Body of pancreas (tissue), 4 donors: Measurements from ENCODE around the gene FA2H. TPM values are rescaled to one million over a fixed set of nuclear protein-coding genes. Genes with fewer than 3 reads are reported as not detected.

Experiments used
- ATAC-seq: fragments of 150-250 bp; one replicate; pipeline ENCODE4 v1.9.1; 2016
- DNase-seq, 4 donors: peaks; one replicate each; pipeline ENCODE4 v3.0.0-alpha.2; 2019
- H3K27ac ChIP-seq, 4 donors: fragments of 200-600 bp; sonication (generic); 1 replicate in 3 of 4; 2 replicates in 1 of 4; pipeline versions ENCODE4 v1.5.1 to v1.6.1; 2016 to 2019; ENCODE audit warnings: mild to moderate bottlenecking in 1 of 4, mixed read lengths in 1 of 4, moderate library complexity in 1 of 4
- H3K27me3 ChIP-seq, 2 donors: fragments of 200-600 bp; sonication (generic); one replicate each; pipeline ENCODE4 v1.6.0; 2016; ENCODE audit warnings: mild to moderate bottlenecking in 1 of 2
- H3K36me3 ChIP-seq, 2 donors: fragments of 200-600 bp; sonication (generic); replicated peaks in 1 of 2; 2 replicates each; pipeline ENCODE4 v1.5.1; 2016; ENCODE audit warnings: low read depth in 2 of 2; ENCODE audit not compliant: insufficient read depth in 1 of 2
- H3K4me1 ChIP-seq: fragments of 200-600 bp; sonication (generic); one replicate; pipeline ENCODE4 v1.6.0; 2016
- H3K4me3 ChIP-seq, 2 donors: fragments of 200-600 bp; sonication (generic); 1 replicate in 1 of 2; 2 replicates in 1 of 2; pipeline ENCODE4 v1.5.1; 2016 to 2019
- H3K9me3 ChIP-seq, 3 donors: fragments of 200-600 bp; sonication (generic); 1 replicate in 2 of 3; 2 replicates in 1 of 3; pipeline ENCODE4 v1.5.1; 2016
- POLR2A ChIP-seq, 3 donors: fragments of 450-650 bp; IDR thresholded peaks; one replicate each; pipeline ENCODE4 v1.6.1; 2016; ENCODE audit warnings: antibody characterized with exemption in 3 of 3, mild to moderate bottlenecking in 2 of 3
- WGBS, 2 donors: methylation state at CpG; one replicate each; pipeline ENCODE4 v1.1.5; 2017; 5-methylcytosine and 5-hydroxymethylcytosine counted together
- intact Hi-C: fragments of 100-400 bp; cut with DNase I; formaldehyde crosslinking; loops from one replicate; pipeline ENCODE4 v1.15.1; 2023
- total RNA-seq, 2 donors: library from RNA; depleted of rRNA; stranded (reverse); fragments of >200 nt; gene quantifications; one replicate each; pipeline ENCODE4 v1.1.0, GENCODE V29; 2016
- TF ChIP-seq, protein P1 (sequence below), 7 experiments: fragments of 450-650 bp in 4 of 7; fragments of 200-600 bp in 3 of 7; sonication (generic) in 3 of 7; IDR thresholded peaks; one replicate each; pipeline ENCODE4 v1.5.1; 2016 to 2019; ENCODE audit warnings: antibody characterized with exemption in 7 of 7

Gene FA2H
- total RNA-seq, 2 donors from 2014 or later, result 3.3 to 5.4 TPM

DNA sequence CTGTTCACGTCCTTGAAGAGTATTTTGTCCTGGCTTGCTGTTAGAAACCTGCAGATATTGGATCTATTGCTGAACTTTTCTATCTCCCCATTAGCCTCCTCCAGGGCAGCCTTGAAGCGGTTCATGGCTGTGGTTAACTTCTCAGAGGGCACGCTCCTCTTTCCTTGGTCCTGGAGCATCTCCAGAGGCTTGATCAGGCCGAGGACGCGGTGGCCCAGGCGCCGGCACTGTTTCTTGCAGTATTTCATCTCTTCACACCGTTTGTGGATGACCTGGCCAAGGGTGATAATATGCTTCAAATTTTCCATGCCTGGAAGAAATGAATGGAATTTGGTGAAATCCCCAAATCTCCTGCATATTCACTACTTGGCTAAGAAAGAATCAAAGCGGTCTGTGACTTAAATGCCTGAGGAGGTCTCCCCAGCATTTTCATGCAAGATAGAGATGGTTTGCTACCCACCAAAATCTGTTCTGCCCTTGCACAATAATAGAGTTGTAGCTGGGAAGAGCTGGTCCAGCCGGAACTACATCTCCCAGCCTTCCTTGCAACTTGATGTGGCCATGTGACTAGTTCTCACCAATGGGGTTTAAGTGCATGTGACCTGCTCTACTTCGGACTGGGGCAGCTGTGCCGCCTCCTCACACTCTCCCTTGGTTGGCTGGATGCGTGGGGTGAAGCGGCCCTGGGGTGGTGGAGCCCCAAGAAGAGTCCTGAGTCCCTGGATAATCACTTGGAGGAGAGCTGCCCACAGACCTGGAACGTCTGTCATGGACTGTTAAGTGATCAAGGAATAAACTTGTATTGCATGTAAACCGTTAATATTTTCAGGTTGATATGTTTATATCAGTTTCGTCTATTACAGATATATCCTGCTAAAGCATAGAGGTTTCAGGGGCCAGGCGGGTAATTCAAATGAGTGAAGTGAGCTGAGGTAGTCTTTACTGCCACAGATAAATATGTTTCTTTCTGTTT is 78.9 kb downstream of the FA2H start:
- H3K27me3 ChIP-seq, result no peaks in the 10 kb centered on the region
- intact Hi-C loops, result no loop called here
- peaks cover 0 to 7% of the 10 kb centered on the region in 2 donors for H3K36me3 ChIP-seq
- peak overlapping the region in 3 of 4 donors; percentile 34 to 56 (median 39) for H3K27ac ChIP-seq
- no peaks in the 10 kb centered on the region for H3K9me3 ChIP-seq
- no peak overlapping the region for H3K4me3 ChIP-seq
- peak in 2 of 3 donors; percentile 58 to 59 for TF ChIP-seq POLR2A (IDR thresholded peaks at IDR 0.05)
- TF ChIP-seq, protein P1, sequence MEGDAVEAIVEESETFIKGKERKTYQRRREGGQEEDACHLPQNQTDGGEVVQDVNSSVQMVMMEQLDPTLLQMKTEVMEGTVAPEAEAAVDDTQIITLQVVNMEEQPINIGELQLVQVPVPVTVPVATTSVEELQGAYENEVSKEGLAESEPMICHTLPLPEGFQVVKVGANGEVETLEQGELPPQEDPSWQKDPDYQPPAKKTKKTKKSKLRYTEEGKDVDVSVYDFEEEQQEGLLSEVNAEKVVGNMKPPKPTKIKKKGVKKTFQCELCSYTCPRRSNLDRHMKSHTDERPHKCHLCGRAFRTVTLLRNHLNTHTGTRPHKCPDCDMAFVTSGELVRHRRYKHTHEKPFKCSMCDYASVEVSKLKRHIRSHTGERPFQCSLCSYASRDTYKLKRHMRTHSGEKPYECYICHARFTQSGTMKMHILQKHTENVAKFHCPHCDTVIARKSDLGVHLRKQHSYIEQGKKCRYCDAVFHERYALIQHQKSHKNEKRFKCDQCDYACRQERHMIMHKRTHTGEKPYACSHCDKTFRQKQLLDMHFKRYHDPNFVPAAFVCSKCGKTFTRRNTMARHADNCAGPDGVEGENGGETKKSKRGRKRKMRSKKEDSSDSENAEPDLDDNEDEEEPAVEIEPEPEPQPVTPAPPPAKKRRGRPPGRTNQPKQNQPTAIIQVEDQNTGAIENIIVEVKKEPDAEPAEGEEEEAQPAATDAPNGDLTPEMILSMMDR (IDR thresholded peaks at IDR 0.05), result no peak
- 45 to 46% methylated on average over 14 to 19 of the region's 19 CpGs for WGBS, 2 donors
- DNase-seq (peak; percentile 81 to 93 (median 87)), ATAC-seq (peak; percentile 92)
- peaks cover 24% of the 10 kb centered on the region for H3K4me1 ChIP-seq

DNA sequence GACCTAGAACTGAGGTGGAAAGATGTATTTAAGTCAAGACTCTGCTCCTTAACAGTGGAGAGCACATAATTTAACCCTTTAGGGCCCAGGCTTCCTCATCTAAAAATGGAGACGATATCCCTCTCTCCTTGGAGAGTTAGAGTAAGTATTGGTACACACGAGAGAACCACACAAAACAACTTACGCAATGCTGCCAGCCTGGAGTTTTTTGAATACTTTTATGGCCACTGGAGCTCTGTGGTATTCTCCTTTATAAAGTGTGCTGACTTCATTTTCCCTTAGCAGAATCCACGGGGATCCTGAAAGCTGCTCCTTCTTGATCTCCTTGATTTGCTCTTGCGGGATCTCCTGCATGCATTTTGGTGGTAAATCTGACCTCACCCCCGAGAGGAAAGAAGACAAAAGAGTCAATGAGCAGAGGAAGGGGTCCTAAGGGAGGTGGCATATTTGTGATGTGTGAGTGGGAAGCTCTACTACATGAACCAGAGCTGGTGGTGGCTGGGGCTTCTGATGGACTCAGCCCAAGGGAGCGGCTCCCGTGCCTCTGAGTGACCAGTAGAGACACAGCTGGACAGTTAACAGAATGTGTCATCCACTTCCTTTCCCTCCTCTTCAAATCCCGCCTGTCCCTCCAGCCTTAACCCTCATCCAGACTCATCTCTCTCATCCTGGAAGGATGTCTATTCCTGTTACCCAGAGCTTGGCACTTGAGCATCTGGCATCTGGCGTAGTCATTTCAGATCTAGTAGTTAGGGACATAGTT is 83.3 kb downstream of the FA2H start:
- no peak overlapping the region for H3K4me3 ChIP-seq
- TF ChIP-seq, protein P1 (IDR thresholded peaks at IDR 0.05), result no peak
- no peak for TF ChIP-seq POLR2A (IDR thresholded peaks at IDR 0.05)
- 83 to 92% methylated on average over 10 of the region's 10 CpGs for WGBS, 2 donors
- H3K4me1 ChIP-seq, result peaks cover 4% of the 10 kb centered on the region
- no peak for DNase-seq
- H3K27me3 ChIP-seq, result no peaks in the 10 kb centered on the region
- no peak for ATAC-seq
- H3K27ac ChIP-seq, result no peak overlapping the region
- intact Hi-C loops, result no loop called here
- H3K9me3 ChIP-seq, result no peaks in the 10 kb centered on the region
- peaks cover 0 to 10% of the 10 kb centered on the region in 2 donors for H3K36me3 ChIP-seq

DNA sequence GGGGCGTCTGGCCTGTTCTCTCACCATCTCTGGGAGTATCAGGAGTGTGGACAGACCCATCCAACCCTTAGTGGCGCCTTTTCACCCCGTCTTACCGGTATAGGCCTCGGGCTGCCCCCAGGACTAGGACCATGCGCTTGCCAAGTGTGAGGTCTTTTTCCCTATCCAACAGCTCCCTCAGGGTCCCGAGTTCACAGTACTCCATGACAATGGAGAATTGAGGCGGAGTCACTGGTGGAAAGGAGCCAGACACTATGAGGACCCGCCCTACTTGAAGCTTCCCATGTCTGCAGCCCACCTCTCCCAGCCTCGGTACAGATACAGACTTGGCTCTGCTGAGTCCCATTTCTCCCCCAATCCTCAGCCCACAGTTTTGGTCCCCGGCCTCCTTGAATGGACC is 92.1 kb downstream of the FA2H start:
- no peak overlapping the region for H3K27ac ChIP-seq
- ATAC-seq, result no peak
- WGBS, 2 donors, result 82 to 84% methylated on average over 8 to 11 of the region's 11 CpGs
- no peaks in the 10 kb centered on the region for H3K4me1 ChIP-seq
- H3K9me3 ChIP-seq, result no peaks in the 10 kb centered on the region
- H3K36me3 ChIP-seq, result peaks cover 0 to 5% of the 10 kb centered on the region in 2 donors
- no peaks in the 10 kb centered on the region for H3K27me3 ChIP-seq
- DNase-seq, result no peak
- TF ChIP-seq, protein P1 (IDR thresholded peaks at IDR 0.05), result no peak
- no peak for TF ChIP-seq POLR2A (IDR thresholded peaks at IDR 0.05)
- no peak overlapping the region for H3K4me3 ChIP-seq
- intact Hi-C loops, result no loop called here

DNA sequence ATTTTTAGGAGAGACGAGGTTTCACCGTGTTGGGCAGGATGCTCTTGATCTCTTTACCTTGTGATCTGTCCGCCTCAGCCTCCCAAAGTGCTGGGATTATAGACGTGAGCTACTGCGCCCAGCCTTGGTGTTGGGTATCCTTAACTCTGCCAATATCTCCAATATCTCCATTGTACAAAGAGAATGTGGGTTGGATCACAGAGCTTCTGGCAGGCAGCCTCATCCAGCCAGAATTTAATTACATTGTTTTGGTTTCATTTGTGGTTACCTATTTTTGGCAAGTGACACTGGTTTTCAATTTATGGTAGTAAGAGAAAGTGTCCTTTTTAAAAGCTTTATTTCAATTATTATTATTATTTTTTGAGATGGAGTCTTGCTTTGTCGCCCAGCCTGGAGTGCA is 93.9 kb downstream of the FA2H start:
- DNase-seq (no peak), ATAC-seq (no peak)
- Histone ChIP-seq H3K4me1 (no peaks in the 10 kb centered on the region), H3K9me3 (no peaks in the 10 kb centered on the region), H3K36me3 (peaks cover 0 to 5% of the 10 kb centered on the region in 2 donors), H3K27ac (no peak overlapping the region), H3K4me3 (no peak overlapping the region), H3K27me3 (no peaks in the 10 kb centered on the region)
- intact Hi-C loops, result no loop called here
- WGBS, 2 donors, result 91 to 92% methylated on average over 6 of the region's 6 CpGs
- TF ChIP-seq, protein P1 (IDR thresholded peaks at IDR 0.05), result no peak
- no peak for TF ChIP-seq POLR2A (IDR thresholded peaks at IDR 0.05)
